Omental fat pad (tissue), 4 donors: ENCODE measurements around the gene MAPKAP1. TPM values are rescaled to one million over a fixed set of nuclear protein-coding genes. Genes with fewer than 3 reads are reported as not detected.

Source experiments
- ATAC-seq: fragments of 150-250 bp; one replicate; pipeline ENCODE4 v1.9.1; 2016; ENCODE audit warnings: mild to moderate bottlenecking, moderate library complexity; ENCODE audit not compliant: low FRiP score
- DNase-seq: peaks from one replicate; pipeline ENCODE4 v3.0.0-alpha.2; 2019; ENCODE audit warnings: low spot score
- total RNA-seq, 4 donors: library from RNA; depleted of rRNA; stranded (reverse); fragments of >200 nt; gene quantifications; one replicate each; pipeline ENCODE4 v1.1.0, GENCODE V29; 2016
- TF ChIP-seq, protein P1 (sequence below), 3 donors: fragments of 450-650 bp; IDR thresholded peaks; one replicate each; pipeline ENCODE4 v1.5.1; 2016 to 2017; ENCODE audit warnings: antibody characterized with exemption in 3 of 3, mild to moderate bottlenecking in 3 of 3, moderate library complexity in 2 of 3

MAPKAP1 gene
- total RNA-seq, 4 donors from 2014 or later = 60.0 to 78.0 (median 72.9) TPM

DNA sequence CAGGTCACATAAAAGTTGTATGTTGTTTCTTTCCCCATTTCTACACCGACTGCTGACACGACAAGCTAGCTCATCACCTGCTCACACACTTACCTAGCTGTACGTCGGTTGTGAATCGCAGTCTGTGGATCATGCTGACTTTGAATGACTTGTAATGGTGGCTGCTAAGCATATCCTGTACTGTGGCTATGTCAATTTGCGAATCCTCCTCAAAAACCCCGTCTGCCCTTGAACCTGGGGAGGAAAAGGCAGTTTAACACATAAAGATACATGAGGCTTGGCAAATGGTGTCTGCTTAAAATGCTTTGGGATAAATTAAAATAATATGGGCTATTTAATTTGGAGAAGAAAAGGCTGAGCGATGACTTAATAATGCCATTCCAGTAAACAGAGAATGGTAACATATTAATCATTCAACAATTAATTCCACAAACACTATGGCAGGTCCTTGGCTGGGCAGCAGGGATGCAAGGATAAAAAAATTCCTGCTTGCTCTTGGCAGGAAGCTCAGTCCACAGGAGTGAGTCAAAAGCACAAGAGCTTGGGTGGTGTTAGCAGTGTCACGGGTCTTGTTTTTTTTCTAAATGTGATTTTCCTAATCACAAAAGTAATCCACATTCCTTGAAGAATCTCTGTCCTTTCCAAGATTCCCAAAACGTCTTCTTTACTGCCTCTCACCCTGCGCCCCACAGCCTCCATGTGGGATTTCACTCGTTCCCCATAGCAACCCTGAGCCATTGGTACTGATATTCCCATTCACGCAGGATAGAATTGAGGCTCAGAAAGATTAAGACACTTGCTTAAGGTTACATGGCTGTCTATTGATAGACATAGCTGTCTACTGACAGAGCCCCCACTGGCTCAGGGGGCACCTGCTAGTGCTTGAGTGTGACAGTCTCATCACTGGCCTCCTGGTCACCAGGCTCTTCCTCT, 222.4 kb downstream of the MAPKAP1 start:
- peak; percentile 93 for ATAC-seq
- TF ChIP-seq, protein P1, sequence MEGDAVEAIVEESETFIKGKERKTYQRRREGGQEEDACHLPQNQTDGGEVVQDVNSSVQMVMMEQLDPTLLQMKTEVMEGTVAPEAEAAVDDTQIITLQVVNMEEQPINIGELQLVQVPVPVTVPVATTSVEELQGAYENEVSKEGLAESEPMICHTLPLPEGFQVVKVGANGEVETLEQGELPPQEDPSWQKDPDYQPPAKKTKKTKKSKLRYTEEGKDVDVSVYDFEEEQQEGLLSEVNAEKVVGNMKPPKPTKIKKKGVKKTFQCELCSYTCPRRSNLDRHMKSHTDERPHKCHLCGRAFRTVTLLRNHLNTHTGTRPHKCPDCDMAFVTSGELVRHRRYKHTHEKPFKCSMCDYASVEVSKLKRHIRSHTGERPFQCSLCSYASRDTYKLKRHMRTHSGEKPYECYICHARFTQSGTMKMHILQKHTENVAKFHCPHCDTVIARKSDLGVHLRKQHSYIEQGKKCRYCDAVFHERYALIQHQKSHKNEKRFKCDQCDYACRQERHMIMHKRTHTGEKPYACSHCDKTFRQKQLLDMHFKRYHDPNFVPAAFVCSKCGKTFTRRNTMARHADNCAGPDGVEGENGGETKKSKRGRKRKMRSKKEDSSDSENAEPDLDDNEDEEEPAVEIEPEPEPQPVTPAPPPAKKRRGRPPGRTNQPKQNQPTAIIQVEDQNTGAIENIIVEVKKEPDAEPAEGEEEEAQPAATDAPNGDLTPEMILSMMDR (IDR thresholded peaks at IDR 0.05) = no peak
- no peak for DNase-seq

DNA sequence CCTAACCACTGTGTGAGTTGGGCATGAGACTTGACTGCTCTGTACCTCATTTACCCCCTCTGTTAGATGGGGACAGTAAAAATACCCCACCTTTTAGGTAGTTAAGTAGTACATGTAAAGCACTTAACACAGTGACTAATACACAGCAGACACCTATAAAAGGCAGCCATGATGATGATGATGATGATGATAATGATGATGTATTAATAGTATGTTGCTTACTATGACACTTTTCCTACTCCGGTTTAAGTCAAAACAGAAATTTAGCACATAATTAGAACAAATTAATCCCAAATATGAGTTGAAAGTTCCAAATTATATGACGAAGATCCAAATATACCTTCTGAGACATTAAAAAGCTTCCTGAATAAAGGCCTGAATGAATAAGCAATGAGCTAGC, 223.3 kb downstream of the MAPKAP1 start:
- ATAC-seq (no peak), DNase-seq (no peak)
- TF ChIP-seq, protein P1 (IDR thresholded peaks at IDR 0.05) = no peak

DNA sequence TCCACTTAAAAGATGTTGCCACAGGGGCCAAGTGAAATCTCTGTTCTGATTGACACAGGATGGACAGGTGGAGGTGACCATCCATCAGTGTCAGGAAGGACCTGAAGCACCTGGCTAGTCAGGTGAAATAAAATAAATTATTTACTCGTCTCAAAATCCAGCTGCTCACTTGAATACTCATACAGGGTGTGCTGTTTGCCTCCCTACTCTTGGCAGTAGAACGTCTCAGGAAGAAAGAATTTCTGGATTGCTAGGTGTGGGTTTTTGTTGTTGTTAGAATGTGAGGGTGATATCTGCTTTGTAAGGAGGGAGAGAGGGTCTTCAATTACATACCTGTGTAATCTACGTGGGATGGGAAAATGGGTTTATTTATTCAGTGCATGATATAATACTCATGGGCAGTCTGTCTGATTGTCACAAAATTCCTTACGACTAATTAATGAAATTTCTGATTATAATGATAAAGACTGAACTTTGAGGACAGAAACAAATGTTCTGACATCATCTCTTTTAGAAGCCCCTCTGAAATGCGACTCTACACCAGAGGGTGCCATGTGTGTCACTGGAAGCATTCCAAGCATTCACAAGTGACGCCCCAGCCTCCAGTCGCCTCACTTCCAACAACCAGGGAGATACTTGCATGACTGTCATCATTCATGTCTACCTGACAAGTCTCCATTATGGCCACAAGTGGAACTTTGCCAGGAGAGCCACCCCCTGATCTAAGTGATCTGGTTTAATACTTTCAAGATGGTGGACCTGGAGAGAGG, 227.0 kb downstream of the MAPKAP1 start:
- no peak for ATAC-seq
- DNase-seq = no peak
- TF ChIP-seq, protein P1 (IDR thresholded peaks at IDR 0.05) = no peak

GRCh38 chr9:125477089-125477544, 229.9 kb downstream of the MAPKAP1 start:
- TF ChIP-seq, protein P1 (IDR thresholded peaks at IDR 0.05) = no peak
- ATAC-seq (no peak), DNase-seq (no peak)

- ATAC-seq = no peak
- no peak for DNase-seq
- TF ChIP-seq, protein P1 (IDR thresholded peaks at IDR 0.05) = no peak
These were observed 230.4 kb downstream of the MAPKAP1 start for GRCh38 chr9:125476645-125477044.

GRCh38 chr9:125475385-125475784, 231.6 kb downstream of the MAPKAP1 start:
- TF ChIP-seq, protein P1 (IDR thresholded peaks at IDR 0.05) = no peak
- no peak for DNase-seq
- no peak for ATAC-seq
